ENCODE measurements around the gene SLC24A3. TPM values are rescaled to one million over a fixed set of nuclear protein-coding genes. Genes with fewer than 3 reads are reported as not detected.

Gene SLC24A3
- total and polyA plus RNA-seq, 9 donors, result 4.8 to 40.5 (median 18.6) TPM

GRCh38 chr20:19577692-19578091, 365.2 kb downstream of the SLC24A3 start:
- H3K27ac ChIP-seq, result no peak overlapping the region
- H3K4me1 ChIP-seq (ENCODE audit: insufficient read depth), result no peaks in the 10 kb centered on the region
- H3K27me3 ChIP-seq, result no peaks in the 10 kb centered on the region
- no peak for DNase-seq
- TF ChIP-seq CTCF (IDR thresholded peaks at IDR 0.05) (no peak), EP300 (IDR thresholded peaks at IDR 0.05) (no peak), POLR2A (IDR thresholded peaks at IDR 0.05) (no peak)
- no peak overlapping the region for H3K4me3 ChIP-seq
- intact Hi-C loops (cut with DNase I), result loop anchor here in 1 of 4 donors (10.0 kb wide), 1 partner anchor 213 kb away; no protein-coding TSS in a partner anchor
- WGBS, 3 donors, result 87 to 93% (median 93%) methylated on average over 3 of the region's 3 CpGs
- no peaks in the 10 kb centered on the region for H3K36me3 ChIP-seq
- no peaks in the 10 kb centered on the region for H3K9me3 ChIP-seq

- intact Hi-C loops (cut with DNase I), result loop anchor here in 3 of 4 donors (2.0 to 10.0 kb wide), 3 partner anchors 78 to 948 kb away; partner anchors contain the start of gene SLC24A3 (in 2 of the 3)
Observed at GRCh38 chr20:19582782-19583181, 370.3 kb downstream of the SLC24A3 start.

GRCh38 chr20:19583532-19584175, 371.2 kb downstream of the SLC24A3 start:
- Histone ChIP-seq H3K27me3 (no peaks in the 10 kb centered on the region), H3K4me1 (ENCODE audit: insufficient read depth) (no peaks in the 10 kb centered on the region), H3K36me3 (no peaks in the 10 kb centered on the region), H3K4me3 (no peak overlapping the region), H3K27ac (no peak overlapping the region), H3K9me3 (no peaks in the 10 kb centered on the region)
- TF ChIP-seq CTCF (IDR thresholded peaks at IDR 0.05), result peak; percentile 52 to 75 (median 65)
- TF ChIP-seq EP300 (IDR thresholded peaks at IDR 0.05), result no peak
- DNase-seq, result peak; percentile 52 to 81 (median 74)
- intact Hi-C loops (cut with DNase I), result loop anchor here in 3 of 4 donors (2.0 to 10.0 kb wide), 4 partner anchors 77 to 949 kb away; partner anchors contain the start of gene SLC24A3 (in 2 of the 3)
- 62 to 75% (median 66%) methylated on average over 10 to 12 of the region's 12 CpGs for WGBS, 3 donors

More at GRCh38 chr20:19582782-19583181, 370.3 kb downstream of the SLC24A3 start:
- no peak for DNase-seq
- H3K4me1 ChIP-seq (ENCODE audit: insufficient read depth), result no peaks in the 10 kb centered on the region
- H3K27ac ChIP-seq, result no peak overlapping the region
- no peak overlapping the region for H3K4me3 ChIP-seq
- H3K9me3 ChIP-seq, result no peaks in the 10 kb centered on the region
- 91 to 95% (median 92%) methylated on average over 7 of the region's 7 CpGs for WGBS, 3 donors
- TF ChIP-seq CTCF (IDR thresholded peaks at IDR 0.05) (no peak), POLR2A (IDR thresholded peaks at IDR 0.05) (no peak), EP300 (IDR thresholded peaks at IDR 0.05) (no peak)
- no peaks in the 10 kb centered on the region for H3K27me3 ChIP-seq
- no peaks in the 10 kb centered on the region for H3K36me3 ChIP-seq

GRCh38 chr20:19588241-19588640, 375.8 kb downstream of the SLC24A3 start:
- WGBS, 3 donors, result 81 to 95% (median 95%) methylated on average over 4 of the region's 4 CpGs
- no peak for TF ChIP-seq CTCF (IDR thresholded peaks at IDR 0.05)
- no peak for TF ChIP-seq POLR2A (IDR thresholded peaks at IDR 0.05)
- no peak for TF ChIP-seq EP300 (IDR thresholded peaks at IDR 0.05)
- intact Hi-C loops (cut with DNase I), result loop anchor here in 1 of 4 donors (10.0 kb wide), 1 partner anchor 953 kb away; no protein-coding TSS in a partner anchor
- no peak overlapping the region for H3K4me3 ChIP-seq
- peaks cover 5% of the 10 kb centered on the region for H3K4me1 ChIP-seq (ENCODE audit: insufficient read depth)
- H3K9me3 ChIP-seq, result no peaks in the 10 kb centered on the region
- H3K27me3 ChIP-seq, result no peaks in the 10 kb centered on the region
- no peaks in the 10 kb centered on the region for H3K36me3 ChIP-seq
- DNase-seq, result no peak
- H3K27ac ChIP-seq, result no peak overlapping the region
